Karpas-422 (cell line): ENCODE measurements around the gene CAMKMT. TPM values are rescaled to one million over a fixed set of nuclear protein-coding genes. Genes with fewer than 3 reads are reported as not detected.

Experiments
- DNase-seq: peaks from one replicate; pipeline ENCODE4 v3.0.0-alpha.2; 2015
- H2AFZ ChIP-seq: fragments of 200-600 bp; sonication (generic); 2 replicates; pipeline ENCODE4 v1.6.1; 2014; ENCODE audit warnings: antibody characterized with exemption, low read length, mixed read lengths
- H3K27ac ChIP-seq: fragments of 200-600 bp; sonication (generic); 2 replicates; pipeline ENCODE4 v1.5.1; 2014; ENCODE audit warnings: mild to moderate bottlenecking, low read length, moderate library complexity
- H3K27me3 ChIP-seq: fragments of 200-600 bp; sonication (generic); 2 replicates; pipeline ENCODE4 v1.6.1; 2014; ENCODE audit warnings: low read length, mixed read lengths
- H3K36me3 ChIP-seq: fragments of 200-600 bp; sonication (generic); 2 replicates; pipeline ENCODE4 v1.6.1; 2014; ENCODE audit warnings: low read length, mixed read lengths; ENCODE audit not compliant: insufficient read depth
- H3K4me1 ChIP-seq: fragments of 200-600 bp; sonication (generic); 2 replicates; pipeline ENCODE4 v1.6.1; 2014; ENCODE audit warnings: mild to moderate bottlenecking, low read length, mixed read lengths
- H3K4me2 ChIP-seq: fragments of 200-600 bp; sonication (generic); 2 replicates; pipeline ENCODE4 v1.6.1; 2014; ENCODE audit warnings: low read length, low read depth, mild to moderate bottlenecking; ENCODE audit not compliant: poor library complexity, severe bottlenecking
- H3K4me3 ChIP-seq: fragments of 200-600 bp; sonication (generic); 2 replicates; pipeline ENCODE4 v1.5.1; 2014; ENCODE audit warnings: mild to moderate bottlenecking, antibody characterized with exemption, low read length, mixed read lengths
- H3K79me2 ChIP-seq: fragments of 200-600 bp; sonication (generic); 2 replicates; pipeline ENCODE4 v1.6.1; 2014; ENCODE audit warnings: mild to moderate bottlenecking, low read length, mixed read lengths
- H3K9ac ChIP-seq: fragments of 200-600 bp; sonication (generic); 2 replicates; pipeline ENCODE4 v1.6.0; 2014; ENCODE audit warnings: low read length
- H3K9me2 ChIP-seq: fragments of 200-600 bp; sonication (generic), shearing (Covaris generic); replicated peaks from 2 replicates; pipeline ENCODE4 v1.6.0; 2014; ENCODE audit warnings: mild to moderate bottlenecking, low read length, moderate library complexity; ENCODE audit not compliant: insufficient read depth
- H3K9me3 ChIP-seq: fragments of 300-700, 200-600 bp; sonication (generic); 2 replicates; pipeline ENCODE4 v1.6.1; 2014; ENCODE audit warnings: low read length, mixed read lengths
- H4K20me1 ChIP-seq: fragments of 200-600 bp; sonication (generic); 2 replicates; pipeline ENCODE4 v1.6.1; 2014; ENCODE audit warnings: mild to moderate bottlenecking, antibody characterized with exemption, low read length, low read depth; ENCODE audit not compliant: insufficient read depth
- total RNA-seq: library from RNA; depleted of rRNA; stranded (reverse); fragments of >200 nt; shearing (Covaris generic); gene quantifications from 2 replicates; pipeline ENCODE4 v1.2.3, GENCODE V29; 2014; ENCODE audit warnings: low replicate concordance

Gene CAMKMT
- total RNA-seq, 1 experiment from 2014 or later = 30.8 TPM

DNA sequence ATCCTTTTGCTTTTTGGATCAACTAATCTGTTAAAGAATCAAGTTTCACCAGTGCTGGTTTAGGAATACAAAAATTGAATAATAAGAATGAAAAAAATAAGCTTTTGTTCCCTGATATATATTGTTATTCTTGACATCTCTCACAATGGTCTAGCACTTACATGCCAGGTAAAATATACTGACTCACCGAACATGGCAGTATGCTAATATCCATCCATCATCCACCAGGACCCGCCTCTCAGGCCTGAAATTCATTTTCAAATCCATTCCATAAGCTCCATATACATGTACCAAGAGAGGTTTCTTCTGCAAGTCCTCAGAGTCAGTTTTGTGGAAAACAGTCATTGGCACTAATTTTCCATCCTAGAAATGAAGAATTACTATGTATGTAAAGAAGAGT, 33.0 kb upstream of the CAMKMT start:
- no peak overlapping the region for H3K9ac ChIP-seq
- H3K79me2 ChIP-seq = peaks cover 5% of the 10 kb centered on the region; the same call in 1 of the 2 replicates
- H3K4me2 ChIP-seq = no peak overlapping the region
- no peak for DNase-seq
- no peaks in the 10 kb centered on the region for H4K20me1 ChIP-seq
- H3K4me3 ChIP-seq = no peak overlapping the region
- H3K36me3 ChIP-seq = peaks cover 18% of the 10 kb centered on the region
- no peaks in the 10 kb centered on the region for H3K27me3 ChIP-seq
- no peak overlapping the region for H2AFZ ChIP-seq
- H3K4me1 ChIP-seq = peaks cover 9% of the 10 kb centered on the region
- no peaks in the 10 kb centered on the region for H3K9me2 ChIP-seq
- H3K27ac ChIP-seq = no peak overlapping the region
- no peaks in the 10 kb centered on the region for H3K9me3 ChIP-seq

DNA sequence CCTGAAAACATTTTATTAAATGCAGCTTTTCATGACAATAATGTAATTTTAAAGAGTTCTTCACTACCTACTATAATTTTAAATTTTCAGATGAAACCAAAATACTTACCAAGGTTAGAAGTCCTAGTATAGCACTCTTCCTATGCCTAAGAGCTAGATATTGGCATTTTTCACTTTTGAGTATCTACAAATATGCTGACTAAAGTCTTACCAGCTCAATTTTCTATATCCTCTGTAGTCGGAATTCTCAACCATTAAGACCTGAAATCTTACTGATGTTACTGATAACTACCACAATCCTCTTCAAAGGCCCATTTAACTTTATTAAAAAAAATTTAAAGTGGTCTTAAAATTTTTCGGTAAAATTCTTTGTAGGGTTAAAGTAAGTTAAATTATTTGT, 32.4 kb upstream of the CAMKMT start:
- H3K4me2 ChIP-seq = no peak overlapping the region
- DNase-seq = no peak
- no peak overlapping the region for H3K4me3 ChIP-seq
- no peak overlapping the region for H3K27ac ChIP-seq
- H3K27me3 ChIP-seq = no peaks in the 10 kb centered on the region
- peaks cover 8% of the 10 kb centered on the region; the same call in 1 of the 2 replicates for H3K79me2 ChIP-seq
- no peak overlapping the region for H2AFZ ChIP-seq
- peaks cover 9% of the 10 kb centered on the region for H3K4me1 ChIP-seq
- H3K36me3 ChIP-seq = peaks cover 17% of the 10 kb centered on the region
- H3K9me3 ChIP-seq = no peaks in the 10 kb centered on the region
- H3K9me2 ChIP-seq = no peaks in the 10 kb centered on the region
- no peak overlapping the region for H3K9ac ChIP-seq
- no peaks in the 10 kb centered on the region for H4K20me1 ChIP-seq

DNA sequence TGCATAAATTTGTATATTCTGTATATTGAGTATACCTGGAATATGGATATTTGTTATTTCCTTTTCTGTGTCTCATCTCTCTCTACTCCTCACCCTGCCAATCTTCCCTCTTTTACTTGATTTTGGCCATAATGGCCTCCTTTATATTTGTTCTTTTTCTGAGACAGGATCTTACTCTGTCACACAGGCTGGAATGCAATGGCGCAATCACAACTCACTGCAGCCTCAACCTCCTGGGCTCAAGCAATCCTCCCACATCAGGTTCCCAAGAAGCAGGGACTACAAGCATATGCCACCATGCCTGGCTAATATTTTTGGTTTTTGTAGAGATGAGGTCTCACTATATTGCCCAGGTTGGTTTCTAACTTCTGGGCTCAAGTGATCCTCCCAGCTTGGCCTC, 30.9 kb upstream of the CAMKMT start:
- Histone ChIP-seq H3K9ac (no peak overlapping the region), H3K79me2 (peaks cover 18% of the 10 kb centered on the region), H3K4me3 (no peak overlapping the region), H3K27ac (no peak overlapping the region), H3K9me2 (no peaks in the 10 kb centered on the region), H2AFZ (no peak overlapping the region), H3K9me3 (no peaks in the 10 kb centered on the region), H3K36me3 (peaks cover 14% of the 10 kb centered on the region), H4K20me1 (no peaks in the 10 kb centered on the region), H3K27me3 (no peaks in the 10 kb centered on the region), H3K4me1 (peaks cover 9% of the 10 kb centered on the region), H3K4me2 (no peak overlapping the region)
- DNase-seq = no peak

DNA sequence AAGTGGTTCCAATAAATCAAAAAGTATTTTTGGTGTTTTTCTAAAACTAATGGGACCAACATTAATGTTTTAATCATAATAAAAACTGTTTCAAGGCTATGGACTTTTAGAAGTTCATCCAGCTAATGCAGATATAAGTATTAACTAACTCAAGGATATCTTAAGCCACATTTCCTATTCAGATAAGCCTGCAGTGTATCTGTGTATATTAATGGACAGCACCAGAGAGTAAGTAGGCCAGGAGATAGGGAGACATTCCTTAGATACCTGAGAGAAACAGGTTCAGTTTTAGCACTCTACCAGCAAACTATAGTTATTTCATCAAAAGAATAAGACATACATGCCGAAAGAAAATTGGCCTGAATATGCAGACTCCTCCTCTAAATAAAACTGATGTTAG, 27.8 kb upstream of the CAMKMT start:
- Histone ChIP-seq H3K9me3 (no peaks in the 10 kb centered on the region), H3K27me3 (no peaks in the 10 kb centered on the region), H2AFZ (no peak overlapping the region), H3K27ac (no peak overlapping the region), H4K20me1 (no peaks in the 10 kb centered on the region), H3K9ac (no peak overlapping the region), H3K4me2 (no peak overlapping the region), H3K36me3 (peaks cover 44% of the 10 kb centered on the region), H3K4me1 (peaks cover 9% of the 10 kb centered on the region), H3K4me3 (no peak overlapping the region), H3K79me2 (peaks cover 24% of the 10 kb centered on the region), H3K9me2 (no peaks in the 10 kb centered on the region)
- DNase-seq = no peak

DNA sequence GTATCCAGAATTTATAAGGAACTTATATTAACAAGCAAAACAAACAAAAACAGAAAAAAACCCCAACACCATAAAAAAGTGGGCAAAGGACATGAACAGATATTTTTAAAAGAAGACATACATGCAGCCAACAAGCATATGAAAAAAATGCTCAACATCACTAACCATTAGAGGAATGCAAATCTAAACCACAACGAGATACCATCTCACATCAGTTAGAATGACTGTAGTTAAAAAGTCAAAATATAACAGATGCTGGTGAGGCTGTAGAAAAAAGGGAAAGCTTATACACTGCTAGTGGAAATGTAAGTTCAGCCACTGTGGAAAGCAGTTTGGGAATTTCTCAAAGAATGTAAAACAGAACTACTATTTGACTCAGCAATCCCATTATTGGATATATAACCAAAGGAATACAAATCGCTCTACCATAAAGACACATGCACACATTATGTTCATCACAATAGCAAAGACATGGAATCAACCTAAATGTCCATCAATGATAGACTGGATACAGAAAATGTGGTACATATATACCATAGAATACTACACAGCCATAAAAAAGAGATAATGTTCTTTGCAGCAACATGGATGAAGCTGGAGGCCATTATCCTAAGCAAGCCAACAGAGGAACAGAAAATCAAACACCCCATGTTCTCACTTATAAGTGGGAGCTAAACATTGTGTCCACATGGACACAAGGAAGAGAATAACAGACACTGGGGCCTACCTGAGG, 25.8 kb upstream of the CAMKMT start:
- no peak overlapping the region for H3K27ac ChIP-seq
- H3K4me3 ChIP-seq = no peak overlapping the region
- H4K20me1 ChIP-seq = no peaks in the 10 kb centered on the region
- H2AFZ ChIP-seq = no peak overlapping the region
- H3K9me2 ChIP-seq = no peaks in the 10 kb centered on the region
- H3K79me2 ChIP-seq = peaks cover 24% of the 10 kb centered on the region
- H3K9ac ChIP-seq = no peak overlapping the region
- no peak for DNase-seq
- H3K27me3 ChIP-seq = no peaks in the 10 kb centered on the region
- no peaks in the 10 kb centered on the region for H3K9me3 ChIP-seq
- peaks cover 56% of the 10 kb centered on the region for H3K36me3 ChIP-seq
- H3K4me1 ChIP-seq = no peaks in the 10 kb centered on the region
- no peak overlapping the region for H3K4me2 ChIP-seq

DNA sequence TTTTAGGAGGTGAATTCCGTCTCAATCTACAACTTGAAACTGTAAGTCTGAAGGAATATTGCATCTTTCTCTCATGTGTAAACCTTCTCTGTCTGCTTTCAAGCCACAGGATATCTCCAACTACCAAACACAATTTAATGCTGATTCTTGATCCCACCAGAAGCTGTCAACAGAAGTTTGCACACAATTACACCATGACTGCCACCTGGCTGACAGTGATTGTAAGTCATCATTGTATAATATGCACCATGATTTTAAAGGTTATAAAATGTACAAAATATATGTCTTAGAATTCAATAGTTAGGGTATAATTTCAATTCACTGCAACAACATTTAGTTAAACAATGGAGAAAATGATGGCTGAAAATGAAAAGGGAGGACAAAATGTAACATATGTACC, 18.9 kb upstream of the CAMKMT start:
- Histone ChIP-seq H3K79me2 (peaks cover 16% of the 10 kb centered on the region), H3K27me3 (no peaks in the 10 kb centered on the region), H3K27ac (no peak overlapping the region), H4K20me1 (no peaks in the 10 kb centered on the region), H3K9me2 (no peaks in the 10 kb centered on the region), H3K4me2 (no peak overlapping the region), H2AFZ (no peak overlapping the region), H3K9ac (no peak overlapping the region), H3K4me1 (no peaks in the 10 kb centered on the region), H3K36me3 (peaks cover 47% of the 10 kb centered on the region; the same call in 1 of the 2 replicates), H3K4me3 (no peak overlapping the region), H3K9me3 (no peaks in the 10 kb centered on the region)
- peak; percentile 57 for DNase-seq

DNA sequence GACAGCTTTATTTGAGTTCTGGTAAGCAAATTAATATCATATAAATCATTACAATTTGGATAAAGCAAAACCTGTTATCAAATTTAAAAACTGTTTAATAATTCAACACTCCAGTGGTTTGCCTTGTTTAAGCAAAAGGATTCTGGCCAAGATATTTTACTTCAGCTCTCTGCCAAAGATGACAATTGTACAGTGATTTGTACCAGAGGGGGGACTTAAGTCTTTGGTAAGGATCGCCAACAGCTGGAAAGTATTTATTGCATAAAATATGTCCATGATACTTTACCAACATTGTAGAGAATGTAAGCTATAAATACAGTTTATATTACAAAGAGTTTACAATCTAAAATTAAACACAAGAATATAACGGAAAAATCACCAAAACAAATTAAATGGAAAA, 14.2 kb upstream of the CAMKMT start:
- DNase-seq = no peak
- no peaks in the 10 kb centered on the region for H3K9me3 ChIP-seq
- no peak overlapping the region for H3K9ac ChIP-seq
- H3K4me1 ChIP-seq = no peaks in the 10 kb centered on the region
- H3K27ac ChIP-seq = no peak overlapping the region
- no peaks in the 10 kb centered on the region for H3K9me2 ChIP-seq
- no peak overlapping the region for H3K4me2 ChIP-seq
- H4K20me1 ChIP-seq = no peaks in the 10 kb centered on the region
- H3K27me3 ChIP-seq = no peaks in the 10 kb centered on the region
- H3K4me3 ChIP-seq = no peak overlapping the region
- peaks cover 13% of the 10 kb centered on the region; the same call in 1 of the 2 replicates for H3K36me3 ChIP-seq
- peaks cover 62% of the 10 kb centered on the region for H3K79me2 ChIP-seq
- no peak overlapping the region for H2AFZ ChIP-seq

DNA sequence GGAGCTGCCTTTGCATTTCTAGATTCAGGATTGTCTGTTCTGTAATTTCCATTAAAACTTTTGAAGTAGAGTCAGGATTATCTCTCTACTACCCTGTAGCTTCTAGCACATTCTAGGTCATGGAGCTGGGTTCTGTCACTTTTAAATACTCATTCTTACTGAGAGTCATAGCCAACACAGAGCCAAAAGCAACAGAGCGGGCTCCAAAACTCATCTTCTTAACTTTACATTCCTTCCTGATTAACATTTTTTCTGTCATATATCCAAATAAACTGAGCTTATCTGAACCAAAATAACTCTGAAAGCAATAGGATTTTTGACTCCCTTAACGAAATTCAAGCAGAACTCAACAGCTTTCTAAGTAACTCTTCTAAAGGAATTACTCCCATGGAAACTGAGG, 13.3 kb upstream of the CAMKMT start:
- DNase-seq = no peak
- Histone ChIP-seq H3K4me1 (no peaks in the 10 kb centered on the region), H3K9ac (no peak overlapping the region), H3K27me3 (no peaks in the 10 kb centered on the region), H4K20me1 (no peaks in the 10 kb centered on the region), H2AFZ (no peak overlapping the region), H3K27ac (no peak overlapping the region), H3K4me2 (no peak overlapping the region), H3K79me2 (peaks cover 69% of the 10 kb centered on the region), H3K9me3 (no peaks in the 10 kb centered on the region), H3K9me2 (no peaks in the 10 kb centered on the region), H3K36me3 (peaks cover 6% of the 10 kb centered on the region; the same call in 1 of the 2 replicates), H3K4me3 (no peak overlapping the region)
